CD8-positive, alpha-beta memory T cell (primary cell): Measurements from ENCODE around the gene ARHGEF40. TPM values are rescaled to one million over a fixed set of nuclear protein-coding genes. Genes with fewer than 3 reads are reported as not detected.

Source experiments
- CTCF ChIA-PET: fragments of 350-600 bp; sonication (Branson Sonifier 250); formaldehyde crosslinking; loops from one replicate; lab custom pipeline; 2021; ENCODE audit warnings: antibody characterized with exemption; lab: Charles Lee
- POLR2A ChIA-PET: fragments of 350-600 bp; sonication (Branson Sonifier 250); formaldehyde crosslinking; loops from one replicate; lab custom pipeline; 2021; ENCODE audit warnings: antibody characterized with exemption; lab: Charles Lee
- DNase-seq, 5 donors: peaks; one replicate each; pipeline versions ENCODE4 v3.0.0 to v3.0.0-alpha.2; 2020 to 2022; ENCODE audit warnings: mixed read lengths in 1 of 5
- H3K27ac ChIP-seq: one replicate; pipeline ENCODE4 v1.7.0; 2013; ENCODE audit warnings: low read depth, mild to moderate bottlenecking, low read length, moderate library complexity
- H3K27me3 ChIP-seq: 2 replicates; pipeline ENCODE4 v1.7.0; 2013; ENCODE audit warnings: low read length, mild to moderate bottlenecking; ENCODE audit not compliant: insufficient read depth, poor library complexity, severe bottlenecking
- H3K36me3 ChIP-seq: 2 replicates; pipeline ENCODE4 v1.7.0; 2013; ENCODE audit warnings: mild to moderate bottlenecking, low read length, moderate library complexity; ENCODE audit not compliant: insufficient read depth
- H3K4me1 ChIP-seq: 2 replicates; pipeline ENCODE4 v1.7.0; 2013; ENCODE audit warnings: mild to moderate bottlenecking, low read length, moderate library complexity; ENCODE audit not compliant: insufficient read depth
- H3K4me3 ChIP-seq: 2 replicates; pipeline ENCODE4 v1.7.0; 2013; ENCODE audit warnings: mild to moderate bottlenecking, low read length
- H3K9me3 ChIP-seq: 2 replicates; pipeline ENCODE4 v1.7.0; 2013; ENCODE audit warnings: mild to moderate bottlenecking, low read length
- H3K27ac Mint-ChIP-seq, 8 donors: one replicate each; pipeline ENCODE4 v1.8.0; 2020 to 2021; ENCODE audit warnings: mixed read lengths in 8 of 8, mild to moderate bottlenecking in 6 of 8, inconsistent platforms in 3 of 8, moderate library complexity in 3 of 8
- H3K27me3 Mint-ChIP-seq, 2 donors: one replicate each; pipeline ENCODE4 v1.8.0; 2020 to 2021; ENCODE audit warnings: mixed read lengths in 2 of 2, mild to moderate bottlenecking in 1 of 2, moderate library complexity in 1 of 2
- H3K36me3 Mint-ChIP-seq, 3 donors: one replicate each; pipeline ENCODE4 v1.8.0; 2020 to 2021; ENCODE audit warnings: mixed read lengths in 3 of 3, inconsistent platforms in 1 of 3, mild to moderate bottlenecking in 1 of 3
- H3K4me1 Mint-ChIP-seq, 3 donors: one replicate each; pipeline ENCODE4 v1.8.0; 2020 to 2021; ENCODE audit warnings: mixed read lengths in 3 of 3, inconsistent platforms in 1 of 3, mild to moderate bottlenecking in 1 of 3
- H3K4me3 Mint-ChIP-seq, 7 donors: one replicate each; pipeline ENCODE4 v1.8.0; 2020 to 2021; ENCODE audit warnings: mixed read lengths in 7 of 7, mild to moderate bottlenecking in 6 of 7, moderate library complexity in 4 of 7, inconsistent platforms in 2 of 7
- H3K9me3 Mint-ChIP-seq, 5 donors: one replicate each; pipeline ENCODE4 v1.8.0; 2020 to 2022; ENCODE audit warnings: mixed read lengths in 5 of 5, mild to moderate bottlenecking in 3 of 5, moderate library complexity in 2 of 5, inconsistent platforms in 1 of 5
- polyA plus RNA-seq: library from polyadenylated mRNA; unstranded; fragments of 300-500 nt; fragmentation: Illumina TruSeq; gene quantifications from one replicate; pipeline ENCODE4 v1.2.3, GENCODE V29; 2021
- total RNA-seq, 2 experiments: library from RNA; stranded (reverse); gene quantifications; one replicate each; pipeline ENCODE4 v1.2.3, GENCODE V29; 2021

Gene ARHGEF40
- total and polyA plus RNA-seq, 3 experiments from 2014 or later, result 0.16 to 0.40 (median 0.39) TPM

- Mint-ChIP-seq H3K36me3 (no peaks in the 10 kb centered on the region), H3K27me3 (peaks cover 3 to 8% of the 10 kb centered on the region in 2 donors), H3K4me3 (no peak overlapping the region), H3K9me3 (no peaks in the 10 kb centered on the region), H3K4me1 (peaks cover 19 to 29% (median 28%) of the 10 kb centered on the region in 3 donors), H3K27ac (peak overlapping the region in 6 of 8 donors; percentile 17 to 82 (median 36))
- Histone ChIP-seq H3K4me1 (peaks cover 18% of the 10 kb centered on the region), H3K9me3 (no peaks in the 10 kb centered on the region), H3K36me3 (no peaks in the 10 kb centered on the region), H3K27me3 (no peaks in the 10 kb centered on the region), H3K27ac (no peak overlapping the region), H3K4me3 (no peak overlapping the region)
- no peak for DNase-seq
- POLR2A ChIA-PET, result no interaction called here
- CTCF ChIA-PET, result interaction anchor here (1.6 to 3.7 kb wide), 4 partner anchors 8 to 70 kb away, joined by 5 to 15 read pairs (median 10); no protein-coding TSS in a partner anchor
These were observed 14.3 kb downstream of the ARHGEF40 start for GRCh38 chr14:21084396-21084795.

GRCh38 chr14:21084998-21085853 lies 15.1 kb downstream of the ARHGEF40 start:
- no peak overlapping the region for H3K27ac ChIP-seq
- H3K36me3 ChIP-seq, result no peaks in the 10 kb centered on the region
- H3K27me3 Mint-ChIP-seq, result peaks cover 3 to 4% of the 10 kb centered on the region in 2 donors
- ChIA-PET CTCF (interaction anchor here (1.1 to 5.5 kb wide), 6 partner anchors 7 to 70 kb away, joined by 4 to 89 read pairs (median 12); partner anchors contain the start of genes ARHGEF40 and TMEM253), POLR2A (no interaction called here)
- H3K4me3 Mint-ChIP-seq, result peak overlapping the region in 1 of 7 donors; percentile 34
- H3K4me1 Mint-ChIP-seq, result peaks cover 19 to 29% (median 28%) of the 10 kb centered on the region in 3 donors
- DNase-seq, result no peak
- no peaks in the 10 kb centered on the region for H3K27me3 ChIP-seq
- peak overlapping the region in 7 of 8 donors; percentile 20 to 97 (median 65) for H3K27ac Mint-ChIP-seq
- no peaks in the 10 kb centered on the region for H3K9me3 ChIP-seq
- H3K4me1 ChIP-seq, result peaks cover 18% of the 10 kb centered on the region
- no peaks in the 10 kb centered on the region for H3K9me3 Mint-ChIP-seq
- H3K4me3 ChIP-seq, result no peak overlapping the region
- H3K36me3 Mint-ChIP-seq, result no peaks in the 10 kb centered on the region

GRCh38 chr14:21086908-21087293 lies 16.8 kb downstream of the ARHGEF40 start:
- Mint-ChIP-seq H3K9me3 (no peaks in the 10 kb centered on the region), H3K4me1 (peaks cover 20 to 29% (median 28%) of the 10 kb centered on the region in 3 donors), H3K36me3 (no peaks in the 10 kb centered on the region), H3K27ac (peak overlapping the region; percentile 33 to 99 (median 94)), H3K4me3 (peak overlapping the region in 2 of 7 donors; percentile 43 to 46), H3K27me3 (peaks cover 0 to 1% of the 10 kb centered on the region in 2 donors)
- no peaks in the 10 kb centered on the region for H3K36me3 ChIP-seq
- DNase-seq, result no peak
- peak overlapping the region; percentile 78 for H3K27ac ChIP-seq
- POLR2A ChIA-PET, result interaction anchor here (1.1 to 1.4 kb wide), 3 partner anchors 12 to 18 kb away, joined by 3 to 7 read pairs (median 6); partner anchors contain the start of genes ARHGEF40 and ZNF219
- no peak overlapping the region for H3K4me3 ChIP-seq
- CTCF ChIA-PET, result interaction anchor here (1.0 to 5.5 kb wide), 8 partner anchors 8 to 72 kb away, joined by 3 to 89 read pairs (median 10); partner anchors contain the start of genes ARHGEF40 and TMEM253
- no peaks in the 10 kb centered on the region for H3K27me3 ChIP-seq
- no peaks in the 10 kb centered on the region for H3K9me3 ChIP-seq
- H3K4me1 ChIP-seq, result peaks cover 18% of the 10 kb centered on the region

GRCh38 chr14:21087294-21088091 lies 17.4 kb downstream of the ARHGEF40 start:
- peak overlapping the region in 6 of 7 donors; percentile 21 to 72 (median 54) for H3K4me3 Mint-ChIP-seq
- no peak overlapping the region for H3K4me3 ChIP-seq
- peak overlapping the region; percentile 92 to 99 (median 97) for H3K27ac Mint-ChIP-seq
- peaks cover 22 to 32% (median 31%) of the 10 kb centered on the region in 3 donors for H3K4me1 Mint-ChIP-seq
- H3K36me3 Mint-ChIP-seq, result peaks cover 0 to 1% (median 0%) of the 10 kb centered on the region in 3 donors
- H3K4me1 ChIP-seq, result peaks cover 18% of the 10 kb centered on the region
- no peaks in the 10 kb centered on the region for H3K9me3 Mint-ChIP-seq
- H3K27me3 Mint-ChIP-seq, result no peaks in the 10 kb centered on the region
- no peaks in the 10 kb centered on the region for H3K27me3 ChIP-seq
- no peaks in the 10 kb centered on the region for H3K36me3 ChIP-seq
- H3K27ac ChIP-seq, result peak overlapping the region; percentile 78
- DNase-seq, result peak; percentile 64 to 92 (median 90)
- POLR2A ChIA-PET, result interaction anchor here (0.7 to 1.4 kb wide), 4 partner anchors 11 to 19 kb away, joined by 3 to 7 read pairs (median 4); partner anchors contain the start of genes ARHGEF40 and ZNF219
- no peaks in the 10 kb centered on the region for H3K9me3 ChIP-seq
- CTCF ChIA-PET, result interaction anchor here (0.9 to 5.5 kb wide), 12 partner anchors 8 to 116 kb away, joined by 3 to 89 read pairs (median 4); partner anchors contain the start of genes ARHGEF40 and TMEM253

DNA sequence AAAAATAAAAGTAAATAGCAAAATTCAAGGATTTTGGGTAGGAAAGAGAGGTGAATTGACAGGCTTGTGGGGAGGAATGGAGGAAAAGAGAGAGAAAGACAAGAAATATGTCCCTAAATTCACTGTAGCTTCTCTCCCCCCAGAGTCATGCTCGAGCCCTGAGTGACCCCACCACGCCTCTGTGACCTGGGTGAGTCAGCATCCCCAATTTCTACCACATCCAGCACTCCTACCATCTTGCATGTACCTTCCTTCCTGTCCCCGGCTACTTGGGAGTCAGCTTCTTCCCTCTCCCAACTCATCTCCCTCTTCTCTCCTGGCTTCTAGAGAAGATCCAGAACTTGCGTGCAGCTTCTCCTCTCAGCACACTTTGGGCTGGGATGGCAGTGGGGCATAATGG lies 18.6 kb downstream of the ARHGEF40 start:
- Histone ChIP-seq H3K36me3 (no peaks in the 10 kb centered on the region), H3K27ac (no peak overlapping the region), H3K9me3 (no peaks in the 10 kb centered on the region), H3K4me1 (peaks cover 18% of the 10 kb centered on the region), H3K27me3 (no peaks in the 10 kb centered on the region), H3K4me3 (no peak overlapping the region)
- ChIA-PET POLR2A (no interaction called here), CTCF (interaction anchor here (1.1 to 5.5 kb wide), 7 partner anchors 12 to 74 kb away, joined by 3 to 89 read pairs (median 5); partner anchors contain the start of gene TMEM253)
- H3K27ac Mint-ChIP-seq, result peak overlapping the region; percentile 74 to 99 (median 95)
- H3K4me3 Mint-ChIP-seq, result no peak overlapping the region
- peaks cover 25 to 39% (median 34%) of the 10 kb centered on the region in 3 donors for H3K4me1 Mint-ChIP-seq
- H3K9me3 Mint-ChIP-seq, result no peaks in the 10 kb centered on the region
- H3K27me3 Mint-ChIP-seq, result no peaks in the 10 kb centered on the region
- DNase-seq, result no peak
- peaks cover 0 to 1% (median 0%) of the 10 kb centered on the region in 3 donors for H3K36me3 Mint-ChIP-seq

DNA sequence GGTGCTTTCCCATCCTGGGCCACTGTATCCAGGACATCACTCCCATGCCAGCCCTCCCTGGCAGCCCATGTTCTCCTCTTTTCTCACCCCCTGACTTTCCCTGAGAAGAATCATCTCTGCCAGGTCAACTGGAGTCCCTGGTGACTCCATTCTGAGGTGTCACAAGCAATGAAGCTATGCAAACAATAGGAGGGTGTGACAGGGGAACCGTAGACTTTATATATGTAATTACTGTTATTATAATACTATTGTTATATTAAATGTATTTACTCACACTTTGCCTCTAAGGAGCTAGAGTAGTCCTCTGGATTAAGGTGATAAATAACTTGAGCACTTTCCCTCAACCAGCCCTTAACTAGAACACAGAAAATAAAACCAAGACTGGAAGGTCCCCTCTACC lies 19.2 kb downstream of the ARHGEF40 start:
- Mint-ChIP-seq H3K36me3 (peaks cover 0 to 1% (median 0%) of the 10 kb centered on the region in 3 donors), H3K4me3 (peak overlapping the region in 1 of 7 donors; percentile 0), H3K27me3 (no peaks in the 10 kb centered on the region), H3K4me1 (peaks cover 25 to 39% (median 34%) of the 10 kb centered on the region in 3 donors), H3K9me3 (no peaks in the 10 kb centered on the region), H3K27ac (peak overlapping the region; percentile 74 to 99 (median 93))
- Histone ChIP-seq H3K27ac (no peak overlapping the region), H3K9me3 (no peaks in the 10 kb centered on the region), H3K4me1 (peaks cover 18% of the 10 kb centered on the region), H3K27me3 (no peaks in the 10 kb centered on the region), H3K36me3 (no peaks in the 10 kb centered on the region), H3K4me3 (no peak overlapping the region)
- DNase-seq, result no peak
- ChIA-PET POLR2A (no interaction called here), CTCF (interaction anchor here (0.9 to 5.5 kb wide), 6 partner anchors 12 to 74 kb away, joined by 3 to 89 read pairs (median 5); partner anchors contain the start of gene TMEM253)

GRCh38 chr14:21089877-21090193 lies 19.7 kb downstream of the ARHGEF40 start:
- POLR2A ChIA-PET, result no interaction called here
- Histone ChIP-seq H3K27ac (no peak overlapping the region), H3K9me3 (no peaks in the 10 kb centered on the region), H3K4me3 (no peak overlapping the region), H3K36me3 (no peaks in the 10 kb centered on the region), H3K4me1 (peaks cover 18% of the 10 kb centered on the region), H3K27me3 (no peaks in the 10 kb centered on the region)
- Mint-ChIP-seq H3K27ac (peak overlapping the region in 7 of 8 donors; percentile 63 to 99 (median 93)), H3K36me3 (peaks cover 0 to 1% (median 0%) of the 10 kb centered on the region in 3 donors), H3K27me3 (no peaks in the 10 kb centered on the region), H3K4me1 (peaks cover 25 to 39% (median 34%) of the 10 kb centered on the region in 3 donors), H3K9me3 (no peaks in the 10 kb centered on the region), H3K4me3 (no peak overlapping the region)
- CTCF ChIA-PET, result interaction anchor here (0.9 to 5.5 kb wide), 5 partner anchors 12 to 75 kb away, joined by 3 to 89 read pairs (median 5); partner anchors contain the start of gene TMEM253
- no peak for DNase-seq
